GM19452 (cell line): ENCODE data around the gene OTOP1.
"Not testable (repeated sequence)": the region's sequence is repeated elsewhere in the genome, so short reads cannot be mapped to it uniquely, and the experiment has no call there.

Source experiments
- ATAC-seq: cut with Tn5 transposase; IDR thresholded peaks from one replicate; pipeline ENCODE4 v1.9.1; 2021; ENCODE audit not compliant: unreplicated experiment

The OTOP1 gene

DNA sequence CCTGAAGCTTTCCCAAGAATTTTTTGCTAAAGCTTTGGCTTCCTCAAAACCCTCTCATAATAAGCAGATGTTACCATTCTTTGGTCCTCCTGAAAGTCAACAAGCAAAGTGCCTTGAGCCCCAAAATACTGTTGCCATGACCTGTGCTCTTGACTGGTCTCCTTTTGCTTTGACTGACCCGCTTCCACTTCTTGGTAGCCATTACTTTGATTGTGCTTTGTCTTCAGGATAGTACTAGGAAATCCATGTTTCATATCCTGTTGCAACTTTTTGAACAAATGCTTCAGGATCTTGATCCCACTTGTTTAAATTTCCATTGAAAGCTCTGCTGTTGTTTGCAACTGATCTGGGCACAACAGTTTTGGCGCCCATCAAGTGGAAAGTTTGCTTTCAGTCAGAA, 6.9 kb upstream of the OTOP1 start:
- no peak for ATAC-seq

- no peak for ATAC-seq
These were observed 1.6 kb upstream of the OTOP1 start for GRCh38 chr4:4228356-4228668.

- ATAC-seq = no peak
These were observed 1.0 kb upstream of the OTOP1 start for GRCh38 chr4:4227510-4228355.

DNA sequence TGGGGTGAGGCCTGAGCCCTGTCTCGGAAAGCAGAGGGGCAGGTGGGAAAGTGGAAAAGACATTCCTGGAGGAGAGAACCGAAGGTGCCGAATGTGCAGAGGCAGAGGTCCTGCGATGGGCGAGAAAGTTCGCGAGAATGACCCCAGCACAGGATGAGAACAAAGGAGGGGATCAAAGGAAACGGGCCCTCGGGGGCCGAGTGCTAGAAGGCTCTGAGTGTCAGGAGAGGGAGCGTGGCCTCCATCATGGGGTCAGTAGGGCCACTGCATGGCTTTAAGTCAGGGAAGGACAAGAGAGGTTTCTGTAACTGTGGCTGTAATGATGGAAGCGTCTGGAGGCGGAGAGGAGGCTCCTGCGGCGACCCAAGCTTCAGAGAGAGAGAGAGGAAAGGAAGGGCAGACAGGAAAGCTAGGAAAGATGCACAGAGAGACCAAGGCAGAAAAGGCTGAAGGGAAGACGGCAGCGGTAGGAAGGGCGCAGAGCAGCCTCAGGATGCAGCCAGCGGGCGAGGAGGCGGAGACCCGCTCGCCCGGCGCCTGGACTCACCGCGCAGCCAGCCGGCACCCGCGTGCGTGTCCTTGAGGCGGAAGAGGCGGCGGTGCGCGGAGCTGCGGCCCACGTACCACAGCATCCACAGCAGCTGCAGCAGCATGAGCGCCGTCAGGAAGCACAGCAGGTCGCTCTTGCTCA, 669 bp downstream of the OTOP1 start:
- ATAC-seq = no peak

DNA sequence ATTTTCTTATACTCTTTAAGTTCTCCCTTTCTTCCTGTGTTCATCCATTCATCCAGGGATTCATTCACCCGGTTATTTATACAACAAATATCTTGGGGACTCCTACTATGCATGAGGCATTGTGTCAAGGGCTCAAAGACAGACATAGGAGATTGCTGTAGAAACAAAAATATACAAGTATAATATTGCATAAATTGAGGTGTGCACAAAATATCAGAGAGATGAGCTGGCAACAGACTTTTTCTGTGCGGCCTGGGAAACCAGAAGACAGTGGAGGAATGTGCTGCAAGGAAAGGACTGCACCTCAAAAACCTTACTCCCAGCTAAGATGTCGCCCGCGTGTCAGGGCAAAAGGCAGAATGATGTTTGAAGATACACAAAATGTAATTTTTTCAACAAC, 9.6 kb downstream of the OTOP1 start:
- no peak for ATAC-seq

DNA sequence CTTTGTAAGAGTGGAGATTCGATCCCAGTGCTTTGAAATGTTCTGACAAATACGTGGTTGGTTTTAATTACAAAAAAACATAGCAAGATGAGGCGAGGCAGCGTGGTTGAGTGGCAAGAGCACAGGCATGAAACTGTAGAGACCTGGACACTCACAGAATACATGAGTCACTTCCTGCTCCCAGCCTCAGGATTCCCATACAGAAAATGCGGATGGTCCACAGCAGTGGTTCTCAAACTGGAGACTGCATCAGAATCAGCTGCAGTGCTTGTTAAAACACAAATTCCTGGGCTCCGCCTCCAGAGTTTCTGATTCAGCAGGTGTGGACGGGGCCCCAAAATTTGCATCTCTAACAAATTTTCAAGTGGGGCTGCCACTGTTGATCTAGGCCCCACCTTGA, 10.1 kb downstream of the OTOP1 start:
- ATAC-seq = no peak

DNA sequence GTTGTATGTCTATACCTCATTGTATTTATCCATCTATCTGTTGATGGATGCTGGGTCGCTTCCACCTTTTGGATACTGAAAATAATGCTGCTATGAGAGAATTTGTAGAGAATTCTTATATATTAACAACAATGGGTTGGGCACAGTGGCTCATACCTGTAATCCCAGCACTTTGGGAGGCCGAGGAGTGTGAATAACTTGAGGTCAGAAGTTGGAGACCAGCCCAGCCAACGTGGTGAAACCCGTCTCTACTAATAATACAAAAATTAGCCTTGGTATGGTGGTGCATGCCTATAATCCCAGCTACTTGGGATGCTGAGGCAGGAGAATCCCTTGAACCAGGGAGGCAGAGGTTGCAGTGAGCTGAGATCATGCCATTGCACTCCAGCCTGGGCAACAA, 13.1 kb downstream of the OTOP1 start:
- not testable (repeated sequence) for ATAC-seq

DNA sequence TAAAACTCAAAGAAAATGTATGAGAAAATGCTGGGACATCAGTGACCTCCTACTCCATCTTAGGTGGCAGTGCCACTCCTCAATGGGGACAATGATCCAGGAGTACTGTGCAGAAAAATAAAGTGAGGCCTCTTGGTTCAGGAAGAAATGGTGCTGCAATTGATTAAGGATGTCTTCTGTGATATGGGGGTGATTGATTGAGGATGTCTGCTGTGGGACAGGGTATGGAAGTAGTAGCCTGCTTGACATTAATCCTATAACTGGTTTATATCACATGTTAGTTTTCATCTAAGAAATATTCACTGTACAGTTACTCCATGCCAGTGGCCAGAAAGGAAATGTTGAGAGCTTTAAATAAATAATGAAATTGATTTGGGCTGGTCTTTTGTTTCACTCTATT, 20.5 kb downstream of the OTOP1 start:
- ATAC-seq = no peak

- ATAC-seq = no peak
These were observed 22.4 kb downstream of the OTOP1 start for GRCh38 chr4:4204401-4204745.

DNA sequence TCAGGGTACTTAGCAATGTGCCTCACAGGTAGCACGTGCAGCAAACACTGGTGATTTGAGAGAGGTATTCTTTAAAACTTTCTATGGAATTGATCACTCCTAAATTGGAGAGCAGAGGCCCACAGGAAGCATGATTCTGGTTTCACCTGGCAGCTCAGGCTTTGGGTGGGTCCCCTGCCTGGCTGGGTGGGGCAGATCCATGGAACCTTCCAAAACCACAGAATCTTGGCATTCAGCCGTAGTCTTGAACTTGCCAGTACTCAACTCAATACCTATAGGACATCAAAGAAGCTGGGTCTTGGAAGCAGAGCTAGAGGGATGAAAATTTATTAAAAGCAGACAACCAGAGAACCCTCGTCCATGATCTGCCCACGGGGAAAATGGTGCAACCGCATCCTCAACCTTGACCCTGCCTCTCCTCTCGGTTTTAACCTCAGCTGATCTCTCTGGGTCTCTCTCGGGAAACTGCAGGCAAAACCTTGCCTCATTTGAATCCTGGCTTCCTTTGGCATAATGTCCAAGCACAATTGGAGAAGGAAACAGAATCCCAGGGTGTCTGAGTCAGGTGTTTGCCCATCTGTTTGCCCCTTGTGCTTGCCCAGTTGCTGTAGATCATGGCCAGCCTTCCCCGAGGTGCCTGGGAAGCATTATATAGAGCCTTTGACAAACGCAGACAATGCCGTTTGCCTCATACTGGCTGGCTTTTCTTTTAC, 22.9 kb downstream of the OTOP1 start:
- no peak for ATAC-seq

DNA sequence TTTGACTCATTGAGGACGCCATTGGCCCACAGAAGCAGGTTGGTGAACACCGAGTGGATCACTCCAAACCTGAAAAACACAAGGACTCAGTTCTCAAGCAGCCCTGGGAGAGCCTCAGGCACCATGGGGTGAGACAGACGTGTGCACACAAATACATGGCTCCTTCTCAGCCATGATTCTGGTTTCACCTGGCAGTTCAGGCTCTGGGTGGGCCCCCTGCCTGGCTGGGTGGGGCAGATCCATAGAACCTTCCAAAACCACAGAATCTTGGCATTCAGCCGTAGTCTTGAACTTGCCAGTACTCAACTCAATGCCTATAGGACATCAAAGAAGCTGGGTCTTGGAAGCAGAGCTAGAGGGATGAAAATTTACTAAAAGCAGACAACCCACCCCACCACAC, 24.2 kb downstream of the OTOP1 start:
- no peak for ATAC-seq

GRCh38 chr4:4200624-4201023, 26.1 kb downstream of the OTOP1 start:
- no peak for ATAC-seq

DNA sequence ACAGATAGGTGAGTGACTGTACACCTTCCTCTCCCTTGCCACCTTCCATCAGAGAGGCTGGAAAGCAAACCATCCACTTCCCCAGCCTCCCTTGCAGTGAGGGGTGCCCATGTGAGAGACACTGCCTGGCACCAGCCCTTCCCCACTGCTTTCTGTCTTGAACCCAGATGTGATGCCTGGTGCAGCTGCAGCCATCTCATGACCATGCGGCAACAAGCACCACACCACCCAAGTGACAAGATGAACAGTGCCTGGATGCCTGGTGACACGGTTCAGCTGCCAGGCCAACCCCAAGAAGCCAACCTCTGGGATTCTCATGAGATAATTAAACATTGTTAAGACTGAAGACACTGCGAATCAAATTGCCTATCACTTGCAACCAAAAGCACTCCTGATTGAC, 31.4 kb downstream of the OTOP1 start:
- ATAC-seq = no peak

GRCh38 chr4:4188557-4188956, 38.2 kb downstream of the OTOP1 start:
- ATAC-seq = not testable (repeated sequence)

DNA sequence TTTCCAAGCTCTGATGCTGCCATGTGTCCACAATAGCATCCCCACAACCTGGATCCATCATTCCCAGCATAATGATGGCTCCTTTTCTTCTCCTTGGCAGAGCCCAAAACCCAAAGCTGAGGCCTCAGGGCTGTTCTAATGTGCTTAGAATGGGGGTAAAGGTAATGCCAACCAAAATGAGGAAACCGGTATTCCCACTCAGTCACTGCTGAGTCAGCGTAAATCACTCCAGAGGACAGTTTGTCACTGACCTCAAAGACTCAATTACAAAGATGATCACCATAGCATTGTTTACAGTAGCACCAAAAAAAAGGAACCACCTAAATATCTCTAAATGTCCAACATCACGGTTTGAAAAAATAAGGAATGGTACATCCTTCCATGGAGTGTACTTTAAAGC, 41.2 kb downstream of the OTOP1 start:
- no peak for ATAC-seq

GRCh38 chr4:4182835-4183568, 43.7 kb downstream of the OTOP1 start:
- ATAC-seq = no peak

DNA sequence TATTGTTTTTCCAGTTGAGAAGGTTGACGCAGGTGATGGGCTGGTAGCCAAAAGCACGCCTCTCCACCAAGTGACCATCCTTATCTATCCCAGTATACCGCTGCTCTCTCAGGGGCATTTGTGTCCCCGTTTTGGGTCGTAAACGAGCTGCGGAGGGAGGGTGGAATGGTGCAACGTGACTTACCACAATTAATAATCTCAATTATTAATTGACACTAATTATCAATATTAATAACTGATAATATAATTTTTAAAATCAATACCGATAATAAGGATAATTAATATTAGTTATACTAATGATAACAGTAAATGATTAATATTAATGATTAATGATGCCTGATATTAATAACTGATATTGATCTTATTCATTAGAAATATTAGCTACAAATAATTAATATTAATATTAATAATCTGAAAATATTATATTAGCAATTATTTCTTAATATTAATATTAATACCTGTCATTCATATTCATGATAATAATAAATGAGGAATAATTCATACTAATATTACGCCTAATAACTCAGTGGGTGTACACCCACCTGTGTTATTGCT, 56.1 kb downstream of the OTOP1 start:
- ATAC-seq = no peak

DNA sequence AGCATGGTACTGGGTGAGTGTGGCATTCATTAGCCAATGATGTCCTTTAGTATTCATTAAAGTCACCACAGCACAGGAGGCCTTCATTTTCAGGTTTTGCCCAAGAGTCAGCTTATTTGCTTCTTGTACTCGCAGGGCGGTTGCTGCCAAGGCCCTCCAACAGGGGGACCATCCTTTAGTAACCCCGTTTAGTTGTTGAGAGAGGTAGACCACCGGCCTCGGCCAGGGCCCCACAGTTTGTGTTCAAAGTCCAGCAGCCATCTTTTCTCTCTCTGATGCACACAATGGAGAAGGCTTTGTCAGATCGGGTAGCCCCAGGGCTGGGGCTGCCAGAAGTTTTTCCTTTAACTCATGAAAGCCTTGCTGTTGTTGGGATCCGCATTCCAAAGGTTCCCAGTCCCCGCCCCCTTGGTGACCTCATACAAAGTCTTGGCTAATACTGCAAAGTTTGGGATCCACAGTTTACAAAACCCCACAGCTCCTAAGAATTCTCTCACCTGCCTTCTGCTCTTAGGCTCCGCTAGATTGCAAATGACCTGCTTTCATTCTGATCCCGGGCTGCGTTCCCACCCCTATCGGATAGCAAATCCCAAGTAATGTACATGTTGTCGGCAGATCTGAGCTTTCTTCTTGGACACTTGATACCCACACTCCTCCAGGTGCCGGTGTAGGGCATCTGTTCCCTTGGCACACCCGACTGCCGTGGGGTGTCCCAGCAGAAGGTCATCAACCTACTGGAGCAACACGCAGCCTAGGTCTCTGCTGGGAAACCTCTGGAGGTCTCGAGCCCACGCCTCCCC, 58.5 kb downstream of the OTOP1 start:
- ATAC-seq = not testable (repeated sequence)

- not testable (repeated sequence) for ATAC-seq
These were observed 59.7 kb downstream of the OTOP1 start for GRCh38 chr4:4166986-4167385.

GRCh38 chr4:4165701-4166392, 60.9 kb downstream of the OTOP1 start:
- not testable (repeated sequence) for ATAC-seq
